ENCODE measurements around the gene NGFR. TPM values are rescaled to one million over a fixed set of nuclear protein-coding genes. Genes with fewer than 3 reads are reported as not detected.

Gene NGFR
- total RNA-seq, 1 donor = under 0.01 TPM

GRCh38 chr17:49521088-49521450 lies 26.0 kb downstream of the NGFR start:
- no peak for DNase-seq (ENCODE audit: low read depth)
- H3K4me3 ChIP-seq (ENCODE audit: low read depth, low read length) = no peak overlapping the region
- TF ChIP-seq CTCF (IDR thresholded peaks at IDR 0.05; ENCODE audit: insufficient read depth, low read depth, low read length) = no peak

- H3K4me3 ChIP-seq (ENCODE audit: low read depth, low read length) = no peak overlapping the region
- no peak for TF ChIP-seq CTCF (IDR thresholded peaks at IDR 0.05; ENCODE audit: insufficient read depth, low read depth, low read length)
- peak; percentile 5 for DNase-seq (ENCODE audit: low read depth)
These were observed 26.6 kb downstream of the NGFR start for GRCh38 chr17:49521471-49522356.

GRCh38 chr17:49522357-49522890 lies 27.3 kb downstream of the NGFR start:
- DNase-seq (ENCODE audit: low read depth) = no peak
- H3K4me3 ChIP-seq (ENCODE audit: low read depth, low read length) = no peak overlapping the region
- TF ChIP-seq CTCF (IDR thresholded peaks at IDR 0.05; ENCODE audit: insufficient read depth, low read depth, low read length) = no peak

GRCh38 chr17:49523196-49523595 lies 28.1 kb downstream of the NGFR start:
- no peak overlapping the region for H3K4me3 ChIP-seq (ENCODE audit: low read depth, low read length)
- no peak for DNase-seq (ENCODE audit: low read depth)
- TF ChIP-seq CTCF (IDR thresholded peaks at IDR 0.05; ENCODE audit: insufficient read depth, low read depth, low read length) = no peak

GRCh38 chr17:49523706-49524472 lies 28.8 kb downstream of the NGFR start:
- H3K4me3 ChIP-seq (ENCODE audit: low read depth, low read length) = no peak overlapping the region
- no peak for TF ChIP-seq CTCF (IDR thresholded peaks at IDR 0.05; ENCODE audit: insufficient read depth, low read depth, low read length)
- DNase-seq (ENCODE audit: low read depth) = no peak

GRCh38 chr17:49524473-49525359 lies 29.6 kb downstream of the NGFR start:
- DNase-seq (ENCODE audit: low read depth) = no peak
- no peak overlapping the region for H3K4me3 ChIP-seq (ENCODE audit: low read depth, low read length)
- no peak for TF ChIP-seq CTCF (IDR thresholded peaks at IDR 0.05; ENCODE audit: insufficient read depth, low read depth, low read length)
